ENCODE results near the gene FOXRED1. TPM values are rescaled to one million over a fixed set of nuclear protein-coding genes. Genes with fewer than 3 reads are reported as not detected.
A peak's percentile ranks its signal among the peaks of the same experiment; 100 is the strongest.

The FOXRED1 gene
- total RNA-seq, 1 donor from 2014 or later, result 60.9 TPM

GRCh38 chr11:126280595-126280994 lies 11.6 kb downstream of the FOXRED1 start:
- peaks cover 22% of the 10 kb centered on the region for H3K9me3 Mint-ChIP-seq (ENCODE audit: unreplicated experiment)
- peaks cover 14% of the 10 kb centered on the region for H3K27me3 Mint-ChIP-seq (ENCODE audit: unreplicated experiment)
- no peak overlapping the region for H3K27ac Mint-ChIP-seq (ENCODE audit: unreplicated experiment)
- no peak for DNase-seq
- peaks cover 29% of the 10 kb centered on the region for H3K4me1 Mint-ChIP-seq (ENCODE audit: low read depth, unreplicated experiment)
- H3K36me3 Mint-ChIP-seq (ENCODE audit: unreplicated experiment), result no peaks in the 10 kb centered on the region
- no peak for TF ChIP-seq CTCF (IDR thresholded peaks at IDR 0.05; ENCODE audit: partially characterized antibody, unreplicated experiment)
- H3K4me3 Mint-ChIP-seq (ENCODE audit: unreplicated experiment), result no peak overlapping the region

DNA sequence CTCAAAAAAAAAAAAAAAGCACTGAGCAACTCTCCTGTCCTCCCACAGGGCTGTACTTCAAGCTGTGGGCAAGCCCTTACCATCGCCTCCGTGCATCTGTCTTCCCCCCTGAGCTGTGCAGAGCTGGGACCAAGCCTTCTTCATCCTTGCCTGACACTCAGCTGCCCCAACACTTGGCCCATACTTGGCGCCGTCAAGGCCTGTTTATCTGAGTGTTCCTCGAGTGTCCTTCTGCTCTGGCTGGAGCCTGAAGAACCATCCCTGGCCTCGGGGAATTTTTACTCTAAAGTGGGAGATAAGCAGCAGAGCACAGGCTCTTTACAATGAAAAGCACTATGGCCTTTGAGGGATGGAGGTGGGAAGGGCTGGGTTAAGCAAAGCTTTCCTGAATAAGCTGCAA lies 12.3 kb downstream of the FOXRED1 start:
- no peak for TF ChIP-seq CTCF (IDR thresholded peaks at IDR 0.05; ENCODE audit: partially characterized antibody, unreplicated experiment)
- H3K27ac Mint-ChIP-seq (ENCODE audit: unreplicated experiment), result no peak overlapping the region
- H3K36me3 Mint-ChIP-seq (ENCODE audit: unreplicated experiment), result no peaks in the 10 kb centered on the region
- DNase-seq, result no peak
- peaks cover 22% of the 10 kb centered on the region for H3K9me3 Mint-ChIP-seq (ENCODE audit: unreplicated experiment)
- H3K27me3 Mint-ChIP-seq (ENCODE audit: unreplicated experiment), result peaks cover 14% of the 10 kb centered on the region
- H3K4me1 Mint-ChIP-seq (ENCODE audit: low read depth, unreplicated experiment), result peaks cover 29% of the 10 kb centered on the region
- H3K4me3 Mint-ChIP-seq (ENCODE audit: unreplicated experiment), result peak overlapping the region; percentile 90

- Mint-ChIP-seq H3K36me3 (ENCODE audit: unreplicated experiment) (no peaks in the 10 kb centered on the region), H3K4me3 (ENCODE audit: unreplicated experiment) (peak overlapping the region; percentile 90), H3K4me1 (ENCODE audit: low read depth, unreplicated experiment) (peaks cover 29% of the 10 kb centered on the region), H3K9me3 (ENCODE audit: unreplicated experiment) (peaks cover 22% of the 10 kb centered on the region), H3K27me3 (ENCODE audit: unreplicated experiment) (peaks cover 14% of the 10 kb centered on the region), H3K27ac (ENCODE audit: unreplicated experiment) (peak overlapping the region; percentile 65)
- no peak for TF ChIP-seq CTCF (IDR thresholded peaks at IDR 0.05; ENCODE audit: partially characterized antibody, unreplicated experiment)
- no peak for DNase-seq
Measured at GRCh38 chr11:126281666-126282175, 12.8 kb downstream of the FOXRED1 start.

- Mint-ChIP-seq H3K27ac (ENCODE audit: unreplicated experiment) (peak overlapping the region; percentile 66), H3K9me3 (ENCODE audit: unreplicated experiment) (peaks cover 22% of the 10 kb centered on the region), H3K36me3 (ENCODE audit: unreplicated experiment) (no peaks in the 10 kb centered on the region), H3K27me3 (ENCODE audit: unreplicated experiment) (peaks cover 14% of the 10 kb centered on the region), H3K4me1 (ENCODE audit: low read depth, unreplicated experiment) (peaks cover 28% of the 10 kb centered on the region), H3K4me3 (ENCODE audit: unreplicated experiment) (peak overlapping the region; percentile 90)
- DNase-seq, result peak; percentile 47
- TF ChIP-seq CTCF (IDR thresholded peaks at IDR 0.05; ENCODE audit: partially characterized antibody, unreplicated experiment), result no peak
Measured at GRCh38 chr11:126282361-126282735, 13.4 kb downstream of the FOXRED1 start.

GRCh38 chr11:126282736-126283591 lies 14.0 kb downstream of the FOXRED1 start, which contains the start of gene TIRAP:
TIRAP (plus strand) TSS chr11:126283093; CDS start chr11:126290895, 7,802 bp downstream.
- H3K9me3 Mint-ChIP-seq (ENCODE audit: unreplicated experiment), result peaks cover 22% of the 10 kb centered on the region
- DNase-seq, result peak; percentile 61
- H3K27ac Mint-ChIP-seq (ENCODE audit: unreplicated experiment), result peak within 1 kb of the TSS; percentile 66
- peak within 1 kb of the TSS; percentile 90 for H3K4me3 Mint-ChIP-seq (ENCODE audit: unreplicated experiment)
- H3K27me3 Mint-ChIP-seq (ENCODE audit: unreplicated experiment), result peaks cover 14% of the 10 kb centered on the region
- TF ChIP-seq CTCF (IDR thresholded peaks at IDR 0.05; ENCODE audit: partially characterized antibody, unreplicated experiment), result peak; percentile 23
- peaks cover 22% of the 10 kb centered on the region for H3K4me1 Mint-ChIP-seq (ENCODE audit: low read depth, unreplicated experiment)
- H3K36me3 Mint-ChIP-seq (ENCODE audit: unreplicated experiment), result no peaks in the 10 kb centered on the region

Data from glutamatergic neuron (in vitro differentiated cells).